Upper lobe of left lung (tissue), 6 donors: ENCODE measurements around the gene PTPRN2. TPM values are rescaled to one million over a fixed set of nuclear protein-coding genes. Genes with fewer than 3 reads are reported as not detected.

Experiments
- ATAC-seq, 2 donors: fragments of 200-7000 bp; cut with Tn5 transposase; one replicate each; pipeline ENCODE4 v1.9.1; 2022; ENCODE audit warnings: mild to moderate bottlenecking in 2 of 2, moderate library complexity in 2 of 2; ENCODE audit not compliant: low FRiP score in 2 of 2
- DNase-seq, 2 donors: peaks; one replicate each; pipeline ENCODE4 v3.0.0-alpha.2; 2019 to 2020
- H3K27ac ChIP-seq, 4 donors: fragments of 200-600 bp; sonication (generic); one replicate each; pipeline ENCODE4 v1.5.1; 2016 to 2019
- H3K27me3 ChIP-seq, 4 donors: fragments of 200-600 bp; sonication (generic); one replicate each; pipeline ENCODE4 v1.5.1; 2017 to 2019
- H3K36me3 ChIP-seq, 4 donors: fragments of 200-600 bp; sonication (generic); one replicate each; pipeline ENCODE4 v1.5.1; 2016 to 2019
- H3K4me1 ChIP-seq, 4 donors: fragments of 200-600 bp; sonication (generic); one replicate each; pipeline ENCODE4 v1.5.1; 2018 to 2019
- H3K4me3 ChIP-seq, 4 donors: fragments of 200-600 bp; sonication (generic); one replicate each; pipeline ENCODE4 v1.5.1; 2017 to 2019; ENCODE audit warnings: mild to moderate bottlenecking in 2 of 4, moderate library complexity in 1 of 4
- H3K9me3 ChIP-seq, 4 donors: fragments of 200-600 bp; sonication (generic); one replicate each; pipeline ENCODE4 v1.5.1; 2018 to 2019
- CTCF ChIP-seq, 6 experiments: fragments of 450-650 bp in 4 of 6; fragments of 200-600 bp in 2 of 6; sonication (generic) in 2 of 6; IDR thresholded peaks; one replicate each; pipeline ENCODE4 v1.5.1; 2016 to 2019; ENCODE audit warnings: antibody characterized with exemption in 6 of 6
- EP300 ChIP-seq, 4 donors: sonication (generic); formaldehyde crosslinking; IDR thresholded peaks; one replicate each; pipeline ENCODE4 v1.5.1; 2017; ENCODE audit warnings: antibody characterized with exemption in 4 of 4, control low read depth in 2 of 4
- POLR2A ChIP-seq, 4 donors: fragments of 450-650 bp; IDR thresholded peaks; one replicate each; pipeline ENCODE4 v1.5.1; 2016 to 2017; ENCODE audit warnings: antibody characterized with exemption in 4 of 4, mild to moderate bottlenecking in 2 of 4
- POLR2AphosphoS5 ChIP-seq, 2 donors: sonication (generic); formaldehyde crosslinking; IDR thresholded peaks; one replicate each; pipeline ENCODE4 v1.5.1; 2017; ENCODE audit warnings: antibody characterized with exemption in 2 of 2
- WGBS, 2 donors: methylation state at CpG; one replicate each; pipeline ENCODE4 v1.1.5; 2017 to 2018; 5-methylcytosine and 5-hydroxymethylcytosine counted together
- total RNA-seq, 6 donors: library from RNA; depleted of rRNA in 4 of 6; stranded (reverse); fragments of >200 nt in 4 of 6; gene quantifications; one replicate each; pipeline versions ENCODE4 v1.1.0 to v1.2.1, GENCODE V29; 2016 to 2021
- donor health status: DM: no; HTN: no; CAD: no; lungs with moderate emphysema.
- donor health status: DM: no; HTN: yes; CAD: no; lungs with severe emphysema.

PTPRN2 gene
- total RNA-seq, 6 donors from 2014 or later, result 3.3 to 7.9 (median 5.2) TPM

GRCh38 chr7:158391541-158391940, 196.1 kb downstream of the PTPRN2 start:
- WGBS, 2 donors, result 86% methylated on average over 4 of the region's 4 CpGs; no CpG with 5 or more reads in 1 of the 2 donors
- ATAC-seq, result no peak

GRCh38 chr7:158391141-158391540, 196.5 kb downstream of the PTPRN2 start:
- H3K36me3 ChIP-seq, result no peaks in the 10 kb centered on the region
- no peak overlapping the region for H3K4me3 ChIP-seq
- no peak overlapping the region for H3K27ac ChIP-seq
- no peaks in the 10 kb centered on the region for H3K9me3 ChIP-seq
- peaks cover 0 to 4% (median 1%) of the 10 kb centered on the region in 4 donors for H3K4me1 ChIP-seq
- TF ChIP-seq POLR2A (IDR thresholded peaks at IDR 0.05), result no peak
- TF ChIP-seq CTCF (IDR thresholded peaks at IDR 0.05), result no peak
- no peak for TF ChIP-seq EP300 (IDR thresholded peaks at IDR 0.05)
- TF ChIP-seq POLR2AphosphoS5 (IDR thresholded peaks at IDR 0.05), result no peak
- WGBS, 2 donors, result 63 to 87% methylated on average over 2 to 12 of the region's 12 CpGs
- no peaks in the 10 kb centered on the region for H3K27me3 ChIP-seq
- DNase-seq (no peak), ATAC-seq (no peak)

More at GRCh38 chr7:158391541-158391940, 196.1 kb downstream of the PTPRN2 start:
- Histone ChIP-seq H3K27me3 (no peaks in the 10 kb centered on the region), H3K36me3 (no peaks in the 10 kb centered on the region), H3K4me1 (peaks cover 0 to 8% (median 3%) of the 10 kb centered on the region in 4 donors), H3K4me3 (no peak overlapping the region), H3K27ac (no peak overlapping the region), H3K9me3 (no peaks in the 10 kb centered on the region)
- DNase-seq, result no peak
- no peak for TF ChIP-seq POLR2AphosphoS5 (IDR thresholded peaks at IDR 0.05)
- no peak for TF ChIP-seq CTCF (IDR thresholded peaks at IDR 0.05)
- no peak for TF ChIP-seq EP300 (IDR thresholded peaks at IDR 0.05)
- TF ChIP-seq POLR2A (IDR thresholded peaks at IDR 0.05), result no peak

GRCh38 chr7:158390460-158390859, 197.2 kb downstream of the PTPRN2 start:
- Histone ChIP-seq H3K4me3 (no peak overlapping the region), H3K27me3 (no peaks in the 10 kb centered on the region), H3K4me1 (no peaks in the 10 kb centered on the region), H3K9me3 (no peaks in the 10 kb centered on the region), H3K36me3 (no peaks in the 10 kb centered on the region), H3K27ac (no peak overlapping the region)
- ATAC-seq, result no peak
- WGBS, 2 donors, result 87 to 94% methylated on average over 2 to 16 of the region's 16 CpGs
- peak in 1 of 2 donors; percentile 68 for DNase-seq
- TF ChIP-seq POLR2A (IDR thresholded peaks at IDR 0.05), result no peak
- TF ChIP-seq CTCF (IDR thresholded peaks at IDR 0.05), result no peak
- no peak for TF ChIP-seq EP300 (IDR thresholded peaks at IDR 0.05)
- no peak for TF ChIP-seq POLR2AphosphoS5 (IDR thresholded peaks at IDR 0.05)

- ATAC-seq, result no peak
- Histone ChIP-seq H3K4me1 (no peaks in the 10 kb centered on the region), H3K9me3 (no peaks in the 10 kb centered on the region), H3K36me3 (no peaks in the 10 kb centered on the region), H3K4me3 (no peak overlapping the region), H3K27me3 (no peaks in the 10 kb centered on the region), H3K27ac (no peak overlapping the region)
- TF ChIP-seq POLR2AphosphoS5 (IDR thresholded peaks at IDR 0.05) (no peak), CTCF (IDR thresholded peaks at IDR 0.05) (no peak), POLR2A (IDR thresholded peaks at IDR 0.05) (no peak), EP300 (IDR thresholded peaks at IDR 0.05) (no peak)
- DNase-seq, result no peak
- 73 to 83% methylated on average over 30 to 35 of the region's 35 CpGs for WGBS, 2 donors
Measured at GRCh38 chr7:158389514-158390425, 197.9 kb downstream of the PTPRN2 start.
